ENCODE results near the gene IRS1.

Gene IRS1

DNA sequence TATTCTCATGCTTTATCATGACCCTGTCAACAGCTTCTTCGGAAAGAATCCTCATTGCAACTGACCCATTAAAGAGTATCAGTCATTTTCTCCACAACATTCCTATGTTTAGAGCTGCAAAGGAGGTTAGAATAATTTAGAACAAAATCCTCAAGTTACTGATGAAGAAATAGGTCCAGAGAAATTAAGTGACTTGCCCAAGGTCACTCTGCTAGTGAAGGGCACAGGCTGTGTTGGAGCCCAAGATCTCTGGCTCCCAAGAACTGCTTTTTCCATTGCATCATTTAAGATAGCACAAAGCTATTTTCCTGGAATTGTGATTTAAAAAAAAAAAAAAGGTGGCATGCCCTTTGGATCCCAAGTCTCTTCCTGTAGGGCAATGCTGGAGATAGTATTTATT is 9.6 kb downstream of the IRS1 start:
- no peak for DNase-seq

- DNase-seq, result no peak
Observed at GRCh38 chr2:226788881-226789490, 10.6 kb downstream of the IRS1 start.

- DNase-seq, result no peak
Observed at GRCh38 chr2:226788064-226788463, 11.6 kb downstream of the IRS1 start.

DNA sequence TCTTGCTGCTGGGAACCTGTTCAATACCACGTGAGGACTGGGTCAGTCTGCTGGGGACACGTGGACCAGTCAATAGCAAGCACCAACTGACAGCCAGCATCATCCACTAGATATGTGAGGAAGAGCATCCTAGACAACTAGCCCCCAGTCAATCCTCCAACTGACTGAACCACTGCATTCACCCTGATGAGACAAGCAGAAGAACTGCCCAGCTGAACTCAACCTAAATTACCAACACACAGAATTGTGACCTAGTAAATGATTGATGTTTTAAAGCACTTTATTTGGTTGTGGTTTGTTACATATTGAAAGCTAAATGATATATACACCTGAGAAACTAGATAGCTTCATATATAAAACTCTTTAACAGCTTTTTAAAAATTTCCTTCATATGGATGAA is 15.7 kb downstream of the IRS1 start:
- no peak for DNase-seq

GRCh38 chr2:226782092-226782713 is 17.4 kb downstream of the IRS1 start:
- no peak for DNase-seq

- DNase-seq, result no peak
Observed at GRCh38 chr2:226780431-226780830, 19.2 kb downstream of the IRS1 start.

- DNase-seq, result no peak
Observed at GRCh38 chr2:226777611-226778010, 22.0 kb downstream of the IRS1 start.

DNA sequence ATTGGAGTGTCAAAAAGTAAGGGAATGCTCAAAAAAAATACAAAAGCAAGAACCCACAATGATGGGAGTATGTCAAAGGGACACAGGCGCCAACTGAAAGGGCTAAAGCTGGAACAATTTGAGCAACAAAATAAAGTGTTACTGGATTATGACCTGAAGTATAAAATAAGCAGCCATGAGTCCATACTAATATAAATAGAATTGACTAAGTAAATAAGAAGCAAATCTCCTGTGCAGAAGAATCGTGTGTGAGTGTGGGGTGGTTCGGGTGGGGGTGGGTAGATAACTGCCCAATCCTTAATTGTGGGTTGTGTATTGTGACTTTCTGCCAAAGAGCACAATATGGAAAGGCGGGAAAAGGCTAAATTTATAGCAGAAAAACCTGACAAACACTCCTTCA is 23.5 kb downstream of the IRS1 start:
- DNase-seq, result no peak

GRCh38 chr2:226775032-226775509 is 24.5 kb downstream of the IRS1 start:
- no peak for DNase-seq

DNA sequence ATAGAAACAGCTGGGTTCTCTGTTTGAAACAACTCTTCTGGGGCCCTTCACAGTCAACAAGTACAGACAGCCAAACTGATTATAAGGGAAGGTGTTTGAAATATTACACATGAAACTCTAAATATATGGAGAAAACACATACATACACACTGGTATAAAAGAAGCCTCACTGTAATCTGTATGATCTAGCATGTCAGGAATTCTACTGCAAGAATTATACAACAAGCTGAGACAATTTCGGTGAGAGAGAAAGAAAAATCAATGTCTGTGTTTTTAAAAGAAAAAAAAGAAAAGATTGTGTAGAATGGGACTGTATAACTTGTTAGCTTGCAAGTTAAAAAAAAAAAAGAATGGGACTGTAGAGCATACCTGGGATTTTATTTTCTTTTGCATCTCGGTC is 26.3 kb downstream of the IRS1 start:
- no peak for DNase-seq

DNA sequence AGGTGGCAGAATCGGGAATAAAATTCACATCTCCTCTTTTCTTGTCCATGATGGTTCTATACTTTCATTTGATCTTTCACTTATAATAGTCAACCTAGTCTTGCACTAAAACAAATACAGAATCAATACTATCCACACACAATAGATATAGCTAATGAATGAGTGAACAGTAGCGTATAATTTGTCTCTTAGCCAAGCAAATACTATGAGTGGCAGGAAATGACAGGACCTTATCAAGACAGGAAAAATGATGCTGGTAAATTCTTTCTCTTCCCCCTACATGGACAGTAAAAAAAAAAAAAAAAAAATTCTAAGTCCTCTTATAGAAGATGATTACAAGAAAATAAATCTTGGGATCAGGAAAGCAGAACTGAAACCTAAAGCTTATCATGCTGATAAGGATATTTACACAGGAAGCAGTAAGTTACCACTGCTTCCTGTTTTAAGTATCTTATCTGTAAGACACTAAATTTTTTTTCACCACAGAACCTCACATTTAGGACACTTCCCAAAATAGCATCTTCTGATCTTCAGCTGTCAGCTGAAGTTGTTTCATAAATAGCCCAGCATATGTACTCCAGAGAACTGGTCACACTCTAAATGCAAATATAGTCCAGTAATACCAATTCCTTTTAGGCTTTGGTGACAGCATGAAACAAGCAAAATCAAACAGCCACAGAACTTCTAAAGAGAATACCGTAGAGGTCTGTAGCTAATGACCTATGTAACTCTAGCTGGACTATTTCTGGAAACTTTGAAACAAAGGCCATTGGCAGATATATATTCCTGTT is 27.0 kb downstream of the IRS1 start:
- DNase-seq, result no peak

DNA sequence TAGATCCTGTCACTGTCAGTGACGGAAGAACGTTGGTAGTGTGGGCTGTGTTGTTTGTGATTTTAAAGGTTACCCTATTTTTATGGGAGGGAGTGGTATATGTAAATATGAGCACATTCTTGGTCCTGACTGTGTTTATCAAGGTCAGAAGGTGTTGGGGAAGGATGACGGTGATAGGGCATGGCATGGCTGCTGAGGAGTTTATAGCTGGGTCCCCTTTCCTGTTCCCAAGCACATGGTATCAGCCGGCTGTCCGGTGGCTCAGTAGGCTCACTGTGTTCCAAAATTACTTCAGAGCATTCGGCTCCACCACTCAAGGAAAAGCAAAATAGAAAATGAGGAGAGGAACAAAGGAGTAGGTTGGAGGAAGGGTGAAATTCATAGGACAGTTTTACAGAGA is 28.6 kb downstream of the IRS1 start:
- no peak for DNase-seq

GRCh38 chr2:226767056-226767813 is 32.4 kb downstream of the IRS1 start:
- no peak for DNase-seq

DNA sequence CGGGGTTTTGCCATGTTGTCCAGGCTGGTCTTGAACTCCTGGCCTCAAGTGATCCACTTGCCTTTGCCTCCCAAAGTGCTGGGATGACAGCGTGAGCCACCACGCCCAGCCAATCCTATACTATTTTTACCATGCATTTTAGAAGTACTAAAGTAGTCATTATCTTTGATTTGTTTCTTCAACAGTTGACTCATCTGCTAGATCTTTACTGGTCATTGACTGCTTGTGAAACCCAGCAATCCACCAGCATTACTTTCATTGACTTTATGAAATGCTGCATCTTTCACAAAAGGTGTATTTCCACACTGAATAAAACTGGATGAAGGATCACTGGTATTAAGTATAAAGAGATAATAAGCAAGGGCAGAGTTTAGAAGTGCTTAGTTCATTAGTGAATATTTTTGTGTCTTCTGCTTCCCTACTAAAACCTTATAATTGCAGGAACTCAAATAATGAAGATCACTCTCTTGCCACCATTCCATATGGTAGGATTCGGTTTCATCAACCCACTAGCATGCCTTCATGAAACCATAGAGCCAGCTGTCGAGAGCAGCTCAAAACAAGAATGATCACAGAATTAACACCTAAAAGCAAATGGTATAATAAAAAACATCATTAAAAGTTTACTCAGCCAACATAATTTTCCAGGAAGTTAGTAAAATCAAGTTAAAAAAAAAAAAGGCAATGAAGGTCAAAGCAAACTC is 33.1 kb downstream of the IRS1 start:
- no peak for DNase-seq

DNA sequence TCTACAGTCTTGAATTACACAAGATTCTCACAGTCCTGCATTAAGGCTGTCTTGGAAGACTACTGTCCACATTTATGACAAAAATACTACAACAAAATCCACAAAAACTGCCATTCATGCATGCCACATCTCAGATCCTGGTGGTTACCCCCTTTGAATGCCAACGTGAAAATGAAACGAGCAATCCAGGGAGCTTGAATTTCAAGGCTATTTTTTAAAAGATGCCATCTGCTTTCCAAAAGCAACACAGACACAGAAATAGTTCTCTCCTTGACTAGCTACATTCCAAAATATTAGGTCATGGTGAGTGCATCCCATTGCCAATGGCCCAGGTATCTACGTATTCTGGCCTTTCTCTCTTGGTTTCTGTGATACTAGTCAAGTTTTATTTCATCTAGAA is 36.3 kb downstream of the IRS1 start:
- no peak for DNase-seq

- DNase-seq, result no peak
Observed at GRCh38 chr2:226761195-226761583, 38.4 kb downstream of the IRS1 start.

DNA sequence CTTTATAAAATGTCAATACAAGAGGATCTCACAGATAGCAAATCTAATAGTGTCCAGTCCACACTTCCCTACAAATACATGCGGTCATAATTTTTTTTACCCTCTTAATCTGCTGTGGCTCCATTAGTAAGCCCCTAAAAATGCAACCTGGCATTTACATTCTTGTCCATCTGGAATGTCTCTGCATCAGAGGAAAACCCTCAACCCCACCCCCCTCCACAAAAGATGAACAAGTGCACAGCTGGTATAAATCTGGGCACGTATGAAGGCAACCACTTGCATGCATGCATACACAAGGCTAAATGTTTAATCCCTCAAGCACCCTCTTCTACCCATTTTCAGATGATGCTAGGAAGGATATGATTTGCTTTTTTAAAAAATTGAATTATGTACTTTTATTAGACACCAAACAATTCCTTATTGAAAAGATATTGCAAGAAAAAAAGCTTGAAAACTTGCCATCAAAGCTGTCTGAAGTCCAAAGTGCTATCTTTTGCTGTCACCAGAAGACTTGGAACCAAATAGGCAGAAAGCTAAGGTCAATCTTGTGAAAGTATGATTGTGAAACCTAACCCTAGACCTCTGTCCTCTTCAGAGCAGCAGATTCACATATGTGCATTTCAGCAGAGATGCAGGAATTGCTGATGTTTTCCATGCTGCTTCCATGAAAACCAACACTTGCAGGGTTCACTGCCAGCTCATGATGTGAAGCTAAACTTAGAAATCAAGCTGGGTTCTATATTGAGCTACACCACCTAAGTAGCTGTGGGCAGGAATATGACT is 39.0 kb downstream of the IRS1 start:
- DNase-seq, result no peak

DNA sequence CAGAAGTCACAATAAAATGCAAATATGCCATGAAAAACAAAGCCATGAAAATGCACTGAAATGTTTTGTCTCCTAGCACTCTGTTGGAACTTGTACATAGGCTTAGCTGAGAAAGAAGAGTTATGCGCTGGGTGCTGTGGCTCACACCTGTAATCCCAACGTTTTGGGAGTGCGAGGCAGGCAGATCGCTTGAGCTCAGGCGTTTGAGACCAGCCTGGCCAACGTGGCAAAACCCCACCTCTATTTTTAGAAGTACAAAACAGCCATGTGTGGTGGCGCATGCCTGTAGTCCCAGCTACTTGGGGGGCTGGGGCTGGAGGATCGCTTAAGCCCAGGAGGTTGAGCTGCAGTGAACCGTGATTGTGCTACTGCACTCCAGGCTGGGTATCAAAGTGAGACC is 39.9 kb downstream of the IRS1 start:
- DNase-seq, result no peak

DNA sequence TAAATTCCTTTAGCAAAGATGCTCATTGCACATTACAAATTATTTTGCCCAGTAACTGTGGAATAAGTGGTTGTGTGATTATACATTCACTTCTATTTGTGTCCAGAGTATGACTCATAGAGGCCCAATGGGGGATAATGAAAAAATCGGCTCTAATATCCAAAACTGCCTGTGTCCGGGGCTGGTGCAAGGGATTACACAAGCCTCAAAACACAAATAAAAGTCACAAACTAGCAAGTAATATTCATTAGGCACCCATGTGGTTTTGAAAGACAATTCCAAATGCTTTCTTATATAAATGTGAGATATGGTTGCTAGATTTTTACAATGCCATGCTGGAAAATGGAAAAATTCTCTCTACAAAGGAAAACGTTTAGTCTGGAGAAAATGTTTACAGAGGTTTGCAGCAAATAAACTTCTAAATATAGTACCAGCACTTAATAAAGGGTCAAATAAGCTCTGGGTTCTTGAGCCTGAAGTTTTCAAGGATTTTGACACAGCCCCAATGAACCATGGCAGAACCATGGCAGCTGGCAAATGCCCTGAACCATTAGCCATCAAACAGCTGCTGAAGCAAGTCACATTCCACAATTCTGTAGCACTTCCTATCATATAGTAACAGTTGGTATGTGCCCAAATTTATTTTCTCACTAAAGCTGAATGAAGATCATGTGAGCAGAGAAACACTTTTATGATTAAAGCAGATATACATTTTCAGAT is 40.5 kb downstream of the IRS1 start:
- no peak for DNase-seq

DNA sequence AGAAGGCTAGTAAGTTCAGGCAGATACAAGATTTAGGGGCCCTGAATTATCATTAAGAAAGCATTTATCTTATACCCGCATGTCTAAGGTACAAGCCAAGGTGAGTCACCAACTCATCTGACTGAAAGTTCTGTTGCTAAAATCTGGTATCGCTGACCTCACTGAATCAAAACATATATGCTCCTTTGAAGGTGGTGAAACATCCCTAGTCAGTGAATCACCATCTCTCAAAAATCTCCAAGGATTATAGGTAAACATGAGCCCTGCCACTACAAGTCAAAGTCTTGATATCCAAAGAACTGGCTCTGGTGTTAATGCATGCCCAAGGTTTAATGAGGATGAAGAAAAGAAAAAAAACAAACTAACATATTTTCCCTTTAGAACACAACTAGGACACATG is 43.5 kb downstream of the IRS1 start:
- DNase-seq, result no peak

DNA sequence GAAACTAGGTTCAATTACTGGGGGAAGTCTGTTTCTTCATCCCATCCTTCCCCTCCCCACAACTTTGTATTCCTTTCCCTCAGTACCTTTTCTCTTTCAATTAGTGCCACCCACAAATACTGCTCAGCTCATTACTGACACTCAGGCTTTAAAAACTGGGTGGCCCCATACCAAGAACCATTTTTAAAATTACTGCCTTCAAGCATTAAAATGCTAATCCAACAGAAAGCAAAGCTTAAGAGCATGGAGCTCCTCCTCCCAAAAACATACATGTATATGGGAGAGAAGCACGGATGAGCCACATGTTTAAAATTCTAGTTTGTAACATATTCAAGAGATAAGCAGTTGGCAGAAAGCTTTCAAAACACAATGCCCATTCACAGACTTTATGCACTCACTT is 44.0 kb downstream of the IRS1 start:
- no peak for DNase-seq

Measured in activated CD4-positive, alpha-beta T cell treated with anti-CD3 and anti-CD28 coated beads for 4 hours (primary cell).